ENCODE results near the gene TNNI3K.

DNA sequence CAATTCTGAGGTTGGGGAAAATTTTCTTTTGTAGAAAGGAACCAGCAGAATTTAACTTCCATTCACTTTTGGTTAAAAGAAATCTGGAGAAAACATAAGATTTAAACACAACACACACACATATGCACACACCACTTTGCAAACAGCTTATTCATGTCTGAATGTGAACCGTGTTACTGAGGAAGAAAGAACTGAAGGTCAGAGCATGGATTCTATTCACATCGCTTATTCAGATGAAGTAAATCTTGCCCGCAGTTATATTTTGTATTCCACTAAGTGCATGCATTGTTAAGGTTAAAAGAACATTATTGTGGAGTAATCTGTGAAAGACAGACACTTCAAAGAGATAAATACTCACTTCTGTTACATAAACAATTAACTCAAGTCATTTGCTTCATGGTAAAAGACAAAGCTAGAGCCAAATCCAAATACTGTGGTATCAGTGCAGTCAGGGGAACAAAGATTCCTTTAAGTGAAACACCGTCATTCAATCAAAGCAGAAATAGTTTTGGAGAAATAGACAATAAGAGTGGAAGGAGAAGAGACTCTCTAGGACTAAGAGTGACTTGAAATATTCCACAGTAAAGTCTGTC lies 195.3 kb downstream of the TNNI3K start:
- TF ChIP-seq, protein P1, sequence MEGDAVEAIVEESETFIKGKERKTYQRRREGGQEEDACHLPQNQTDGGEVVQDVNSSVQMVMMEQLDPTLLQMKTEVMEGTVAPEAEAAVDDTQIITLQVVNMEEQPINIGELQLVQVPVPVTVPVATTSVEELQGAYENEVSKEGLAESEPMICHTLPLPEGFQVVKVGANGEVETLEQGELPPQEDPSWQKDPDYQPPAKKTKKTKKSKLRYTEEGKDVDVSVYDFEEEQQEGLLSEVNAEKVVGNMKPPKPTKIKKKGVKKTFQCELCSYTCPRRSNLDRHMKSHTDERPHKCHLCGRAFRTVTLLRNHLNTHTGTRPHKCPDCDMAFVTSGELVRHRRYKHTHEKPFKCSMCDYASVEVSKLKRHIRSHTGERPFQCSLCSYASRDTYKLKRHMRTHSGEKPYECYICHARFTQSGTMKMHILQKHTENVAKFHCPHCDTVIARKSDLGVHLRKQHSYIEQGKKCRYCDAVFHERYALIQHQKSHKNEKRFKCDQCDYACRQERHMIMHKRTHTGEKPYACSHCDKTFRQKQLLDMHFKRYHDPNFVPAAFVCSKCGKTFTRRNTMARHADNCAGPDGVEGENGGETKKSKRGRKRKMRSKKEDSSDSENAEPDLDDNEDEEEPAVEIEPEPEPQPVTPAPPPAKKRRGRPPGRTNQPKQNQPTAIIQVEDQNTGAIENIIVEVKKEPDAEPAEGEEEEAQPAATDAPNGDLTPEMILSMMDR (IDR thresholded peaks at IDR 0.05): no peak
- TF ChIP-seq POLR2A (IDR thresholded peaks at IDR 0.05): no peak

Data from right lobe of liver (tissue), 4 donors.